ENCODE measurements around the gene SPEM1.
A peak's percentile ranks its signal among the peaks of the same experiment; 100 is the strongest.

The SPEM1 gene

DNA sequence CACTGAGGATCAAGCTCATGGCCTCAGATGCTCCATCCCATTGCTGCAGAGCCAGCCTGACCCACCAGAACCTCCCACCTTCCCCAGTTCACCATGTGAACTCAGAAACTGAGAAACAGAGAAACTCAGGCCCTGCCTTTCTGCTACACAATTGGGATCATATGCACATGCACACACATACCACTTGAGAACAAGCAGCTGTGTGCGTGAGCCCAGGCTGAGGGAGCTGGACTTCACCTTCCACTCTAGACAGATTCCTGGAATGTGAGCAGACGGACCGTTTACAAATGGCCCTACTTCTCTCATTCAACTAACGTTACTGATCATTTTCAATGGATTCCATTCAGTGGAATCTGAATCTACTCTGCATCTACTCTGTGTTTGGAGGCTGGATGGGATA is 3.6 kb downstream of the SPEM1 start:
- no peak for DNase-seq

DNA sequence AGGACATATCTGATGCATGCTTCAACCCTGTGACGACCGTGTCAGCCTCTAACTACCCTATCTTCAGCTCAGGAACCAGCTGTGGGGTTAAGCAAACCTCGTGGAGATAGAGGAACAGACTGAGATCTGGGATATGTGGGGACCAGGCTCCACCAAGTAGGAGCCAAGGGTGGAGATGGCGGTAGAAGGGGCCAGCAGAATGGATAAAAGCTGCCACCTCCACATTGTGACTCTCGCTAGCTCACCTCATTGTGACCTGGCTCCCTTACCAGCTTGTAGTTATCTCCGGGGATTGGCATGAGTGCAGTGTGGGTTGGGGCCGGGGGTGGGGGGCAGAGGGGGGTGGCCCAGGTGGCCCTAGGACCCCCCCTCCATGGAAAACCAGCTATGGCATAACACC is 5.2 kb downstream of the SPEM1 start, which contains the start of gene SPEM2:
SPEM2 (plus strand) TSS at position 301 of the 400 bp plus-strand sequence; CDS start at position 374, 73 bp downstream.
- DNase-seq: no peak

DNA sequence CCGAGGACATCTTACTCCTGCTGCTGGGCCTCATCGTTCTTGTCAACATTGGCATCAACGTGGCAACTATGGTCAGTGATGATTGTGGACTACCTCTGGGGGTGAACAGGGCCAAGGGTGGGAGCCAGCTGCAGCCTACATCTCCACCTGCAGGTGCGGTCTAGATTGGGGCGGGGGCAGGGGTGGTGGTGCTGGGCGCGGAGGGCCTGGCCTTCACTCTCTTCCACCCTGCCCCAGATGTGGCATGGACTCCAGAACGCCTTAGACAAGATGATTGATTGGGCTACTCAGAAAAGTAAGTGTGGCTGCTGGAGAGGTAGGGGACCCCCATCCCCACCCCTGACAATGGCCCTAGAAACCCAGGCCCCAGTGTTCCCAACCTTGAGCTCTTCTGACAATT is 5.6 kb downstream of the SPEM1 start:
- DNase-seq: no peak

DNA sequence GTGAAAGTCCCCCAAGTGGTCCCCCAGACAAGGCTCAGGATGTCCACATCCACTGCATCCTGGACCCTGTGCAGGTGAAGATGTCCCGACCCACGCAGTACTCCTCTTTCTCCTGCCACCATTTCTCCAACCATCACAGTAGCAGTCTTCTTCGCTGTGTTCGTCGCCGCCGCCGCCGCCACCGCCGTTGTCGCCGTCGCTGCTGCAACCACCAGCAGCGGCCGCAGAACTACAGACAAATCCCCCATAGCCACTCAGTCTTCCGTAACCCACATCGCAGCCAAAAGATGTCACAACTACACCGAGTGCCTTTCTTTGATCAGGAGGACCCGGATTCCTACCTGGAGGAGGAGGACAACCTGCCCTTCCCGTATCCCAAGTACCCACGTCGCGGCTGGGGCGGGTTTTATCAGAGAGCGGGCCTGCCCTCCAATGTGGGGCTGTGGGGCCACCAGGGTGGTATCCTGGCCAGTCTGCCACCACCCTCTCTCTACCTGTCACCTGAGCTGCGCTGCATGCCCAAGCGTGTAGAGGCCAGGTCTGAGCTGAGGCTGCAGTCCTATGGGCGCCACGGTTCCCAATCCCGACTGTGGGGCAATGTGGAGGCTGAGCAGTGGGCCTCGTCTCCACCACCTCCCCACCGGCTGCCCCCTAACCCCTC is 6.2 kb downstream of the SPEM1 start:
- no peak for DNase-seq

DNA sequence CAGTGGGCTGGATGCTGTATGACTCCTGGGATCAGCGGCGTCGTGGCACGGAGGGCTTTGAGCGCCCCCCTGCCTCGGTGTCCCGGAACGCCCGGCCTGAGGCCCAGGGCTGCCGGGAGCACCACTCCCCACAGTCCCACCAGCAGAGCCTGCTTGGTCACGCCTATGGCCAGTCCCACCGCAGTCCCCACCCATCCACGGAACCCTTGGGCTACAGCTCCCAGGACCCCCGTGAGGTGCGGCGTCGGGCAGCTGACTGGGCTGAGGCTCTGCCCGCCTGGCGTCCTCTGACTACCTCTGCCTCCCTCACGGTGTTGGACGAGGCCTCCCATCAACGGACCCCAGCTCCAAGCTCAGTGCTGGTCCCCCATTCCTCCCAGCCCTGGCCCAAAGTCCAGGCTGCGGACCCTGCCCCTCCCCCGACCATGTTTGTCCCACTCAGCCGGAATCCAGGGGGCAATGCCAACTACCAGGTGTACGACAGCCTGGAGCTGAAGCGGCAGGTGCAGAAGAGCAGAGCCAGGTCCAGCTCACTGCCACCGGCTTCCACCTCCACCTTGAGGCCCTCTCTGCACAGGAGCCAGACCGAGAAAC is 6.9 kb downstream of the SPEM1 start:
- no peak for DNase-seq

DNA sequence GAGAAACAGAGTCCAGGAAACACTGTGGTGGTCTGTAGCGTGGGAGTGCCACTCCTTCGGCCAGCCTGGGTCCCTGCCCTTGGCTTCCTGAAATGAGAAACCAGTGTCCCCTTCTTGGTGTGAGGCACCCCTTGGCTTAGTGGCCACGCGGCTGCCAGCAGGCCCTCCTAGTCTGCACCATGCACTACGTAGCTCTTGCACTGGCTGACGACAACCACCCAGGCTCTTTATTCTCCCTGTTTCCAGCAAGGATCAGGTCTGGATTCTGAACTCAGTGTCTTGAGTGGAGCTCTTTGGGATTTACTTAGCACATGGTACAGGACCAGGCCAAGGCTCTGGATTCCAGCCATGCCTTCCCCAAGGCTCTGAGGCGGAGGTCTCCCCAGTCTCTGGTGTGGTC is 7.4 kb downstream of the SPEM1 start:
- DNase-seq: no peak

DNA sequence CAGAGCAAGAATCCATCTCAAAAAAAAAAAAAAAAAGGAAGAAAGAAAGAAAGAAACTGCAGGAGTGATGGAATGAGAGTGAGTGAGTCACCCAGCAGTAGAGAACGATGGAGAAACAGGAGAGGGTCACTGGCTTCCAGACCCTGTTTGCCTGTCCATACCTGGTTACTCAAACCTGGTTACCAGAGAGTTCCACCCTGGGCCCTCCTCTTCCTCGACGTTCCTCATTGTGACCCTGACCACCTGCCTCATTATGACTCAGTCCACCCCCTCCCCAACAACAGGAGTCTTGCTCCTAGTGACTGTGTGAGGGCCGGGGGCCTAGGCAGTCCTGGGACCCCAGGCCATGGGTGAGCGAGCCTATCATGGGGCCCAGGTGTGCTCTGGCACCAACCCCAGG is 8.4 kb downstream of the SPEM1 start, which contains the start of gene SPEM3:
SPEM3 (plus strand) TSS at position 301 of the 400 bp plus-strand sequence; CDS start at position 347, 46 bp downstream.
- no peak for DNase-seq

DNA sequence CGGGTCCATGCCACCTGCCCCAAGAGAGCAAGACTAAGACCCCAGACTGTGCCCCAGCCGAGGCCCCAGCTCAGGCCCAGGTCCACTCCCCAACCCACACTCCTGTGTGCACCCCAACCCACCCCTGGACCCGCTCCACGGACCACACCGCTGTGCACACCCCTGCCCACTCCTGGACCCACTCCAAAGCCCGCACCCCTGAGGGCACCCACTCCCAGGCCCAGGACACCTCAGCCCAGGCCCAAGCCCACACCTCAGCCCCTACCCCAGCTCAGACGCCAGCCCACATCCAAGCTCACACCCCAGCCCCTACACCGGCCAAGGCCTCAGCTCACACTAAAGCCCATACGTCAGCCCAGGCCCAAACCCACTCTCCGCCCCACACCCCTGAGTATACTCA is 9.6 kb downstream of the SPEM1 start:
- DNase-seq: no peak

DNA sequence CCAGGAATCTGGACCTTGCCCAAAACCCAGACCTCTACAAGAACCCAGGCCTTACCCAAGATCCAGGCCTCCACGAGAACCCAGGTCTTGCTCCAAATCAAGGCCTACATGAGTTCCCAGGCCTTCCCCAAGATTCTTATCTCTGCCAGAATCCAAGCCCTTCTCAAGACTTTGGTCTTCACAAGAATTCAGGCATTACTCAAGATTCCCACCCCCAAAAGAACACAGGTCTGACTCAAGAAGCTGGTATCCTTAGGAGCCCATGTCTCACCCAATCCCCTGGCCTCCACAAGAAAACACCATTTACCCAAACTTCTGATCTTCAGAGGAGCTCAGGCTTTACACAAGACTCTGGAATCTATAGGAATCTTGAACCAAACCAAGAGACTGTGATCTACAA is 11.1 kb downstream of the SPEM1 start:
- DNase-seq: no peak

DNA sequence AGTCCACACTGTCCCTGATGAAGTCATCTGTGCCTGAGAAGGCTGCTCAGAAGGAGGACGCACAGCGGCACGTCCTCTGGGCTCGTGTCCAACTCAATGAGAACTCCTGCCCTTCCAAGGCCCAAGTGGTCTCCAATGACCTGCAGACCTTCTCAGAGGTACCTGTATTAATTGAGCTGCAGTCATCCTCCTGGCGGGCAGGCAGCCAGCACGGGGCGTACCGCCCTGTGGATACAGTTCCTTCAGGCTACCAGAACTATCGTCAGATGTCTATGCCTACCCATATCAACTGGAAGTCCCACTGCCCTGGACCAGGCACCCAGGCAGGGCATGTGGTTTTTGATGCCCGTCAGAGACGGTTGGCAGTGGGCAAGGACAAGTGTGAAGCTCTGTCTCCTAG is 12.2 kb downstream of the SPEM1 start:
- DNase-seq: no peak

DNA sequence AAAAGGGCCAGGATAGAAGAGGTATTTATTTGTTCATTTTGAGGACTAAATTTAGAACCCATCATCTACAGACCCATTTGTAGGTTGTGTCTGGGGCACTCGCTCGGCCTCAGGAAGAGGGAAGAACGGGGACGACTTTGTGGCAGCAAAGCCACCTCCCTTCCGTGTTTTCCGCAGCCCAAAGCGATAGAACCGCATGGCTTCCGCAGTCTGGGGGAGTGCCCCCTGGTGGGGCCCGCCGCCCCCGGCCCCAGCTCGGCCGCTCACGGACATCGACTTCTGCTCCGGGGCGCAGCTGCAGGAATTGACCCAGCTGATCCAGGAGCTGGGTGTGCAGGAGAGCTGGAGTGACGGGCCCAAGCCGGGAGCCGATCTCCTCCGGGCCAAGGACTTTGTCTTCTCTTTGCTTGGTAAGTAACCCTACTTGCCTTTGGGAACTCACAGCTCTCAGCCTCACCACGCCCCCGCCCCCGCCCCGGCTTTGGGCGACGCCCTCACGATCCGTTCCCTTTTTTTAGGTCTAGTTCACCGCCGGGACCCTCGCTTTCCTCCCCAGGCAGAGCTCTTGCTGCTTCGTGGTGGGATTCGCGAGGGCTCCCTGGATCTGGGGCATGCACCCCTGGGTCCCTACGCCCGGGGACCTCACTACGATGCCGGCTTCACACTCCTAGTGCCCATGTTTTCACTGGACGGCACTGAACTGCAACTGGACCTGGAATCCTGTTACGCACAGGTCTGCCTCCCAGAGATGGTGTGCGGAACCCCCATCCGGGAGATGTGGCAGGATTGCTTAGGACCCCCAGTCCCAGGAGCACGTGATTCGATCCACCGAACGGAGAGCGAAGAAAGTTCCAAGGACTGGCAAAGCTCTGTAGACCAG is 15.8 kb downstream of the SPEM1 start:
- no peak for DNase-seq

DNA sequence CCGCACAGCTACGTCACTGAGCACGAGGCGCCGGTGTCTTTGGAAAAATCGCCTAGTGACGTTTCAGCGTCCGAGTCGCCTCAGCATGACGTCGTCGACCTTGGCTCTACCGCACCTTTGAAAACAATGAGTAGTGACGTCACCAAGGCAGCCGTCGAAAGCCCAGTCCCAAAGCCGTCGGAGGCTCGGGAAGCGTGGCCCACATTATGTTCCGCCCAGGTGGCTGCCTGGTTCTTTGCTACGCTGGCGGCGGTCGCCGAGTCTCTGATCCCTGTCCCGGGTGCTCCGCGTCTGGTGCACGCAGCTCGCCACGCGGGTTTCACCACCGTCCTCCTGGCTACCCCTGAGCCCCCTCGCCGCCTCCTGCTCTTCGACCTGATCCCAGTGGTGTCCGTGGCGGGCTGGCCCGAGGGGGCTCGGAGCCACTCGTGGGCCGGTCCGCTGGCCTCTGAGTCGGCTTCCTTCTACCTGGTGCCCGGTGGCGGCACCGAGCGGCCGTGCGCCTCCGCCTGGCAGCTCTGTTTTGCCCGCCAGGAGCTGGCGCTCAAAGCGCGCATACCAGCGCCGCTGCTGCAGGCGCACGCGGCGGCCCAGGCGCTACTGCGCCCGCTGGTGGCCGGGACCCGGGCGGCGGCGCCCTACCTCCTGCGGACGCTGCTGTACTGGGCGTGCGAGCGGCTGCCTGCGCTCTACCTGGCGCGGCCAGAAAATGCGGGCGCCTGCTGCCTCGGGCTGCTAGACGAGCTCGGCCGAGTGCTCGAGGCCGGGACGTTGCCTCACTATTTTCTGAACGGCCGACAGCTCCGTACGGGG is 16.6 kb downstream of the SPEM1 start:
- DNase-seq: peak; percentile 74

DNA sequence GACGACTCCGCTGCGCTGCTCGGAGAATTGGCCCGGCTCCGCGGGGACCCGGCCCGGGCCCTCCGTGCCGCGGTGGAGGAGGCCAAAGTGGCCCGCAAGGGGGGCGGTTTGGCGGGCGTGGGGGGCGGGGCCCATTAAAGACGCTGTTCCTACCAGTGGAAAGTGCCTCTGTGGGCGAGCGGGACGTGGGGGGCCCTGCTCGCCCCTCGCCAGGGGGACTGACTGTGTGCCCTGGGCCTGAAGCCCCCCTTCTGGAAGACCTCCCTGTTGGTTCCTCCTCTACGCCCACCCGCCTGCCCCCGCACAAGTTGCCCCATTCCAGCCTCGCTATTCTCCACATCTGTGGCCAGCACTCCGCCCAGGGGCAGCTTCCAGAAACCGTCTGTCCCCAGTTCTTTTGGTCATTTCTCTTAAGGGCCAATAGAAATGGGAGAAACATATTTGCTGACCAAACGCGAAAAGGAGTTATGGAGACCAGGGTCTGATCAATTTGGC is 17.3 kb downstream of the SPEM1 start:
- DNase-seq: no peak

DNA sequence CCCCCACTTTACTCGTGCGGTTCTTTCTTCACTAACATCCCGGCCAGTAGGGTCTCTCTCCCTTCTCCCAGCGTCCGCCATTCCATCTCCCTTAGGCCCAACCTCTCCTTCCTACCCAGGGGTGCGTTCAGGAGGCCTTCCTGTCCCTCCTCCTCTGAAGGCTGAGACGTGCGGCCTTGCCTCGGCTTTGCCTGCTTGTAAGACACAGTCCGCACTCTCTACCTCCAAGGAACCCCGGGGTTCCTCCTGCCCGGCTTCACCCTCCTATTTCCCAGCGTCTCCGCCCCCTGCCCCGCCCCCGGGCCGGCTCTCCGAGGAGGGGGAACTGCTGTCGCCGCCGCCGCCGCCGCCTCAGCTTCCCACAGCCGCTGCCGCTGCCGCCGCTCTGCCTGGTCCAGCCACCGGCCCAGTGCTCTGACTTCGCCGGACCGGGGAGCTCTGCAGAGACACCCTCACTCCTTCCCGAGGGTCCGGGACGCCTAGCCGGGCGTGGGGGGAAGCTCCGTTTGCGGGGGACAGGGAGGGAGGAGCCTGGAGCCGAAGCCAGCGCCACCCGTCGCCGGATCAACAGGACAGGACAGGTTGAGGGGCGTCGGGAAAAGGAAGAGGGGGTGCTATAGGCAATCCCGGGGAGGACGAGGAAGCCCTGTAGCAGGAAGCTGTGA is 18.0 kb downstream of the SPEM1 start:
- DNase-seq: no peak

DNA sequence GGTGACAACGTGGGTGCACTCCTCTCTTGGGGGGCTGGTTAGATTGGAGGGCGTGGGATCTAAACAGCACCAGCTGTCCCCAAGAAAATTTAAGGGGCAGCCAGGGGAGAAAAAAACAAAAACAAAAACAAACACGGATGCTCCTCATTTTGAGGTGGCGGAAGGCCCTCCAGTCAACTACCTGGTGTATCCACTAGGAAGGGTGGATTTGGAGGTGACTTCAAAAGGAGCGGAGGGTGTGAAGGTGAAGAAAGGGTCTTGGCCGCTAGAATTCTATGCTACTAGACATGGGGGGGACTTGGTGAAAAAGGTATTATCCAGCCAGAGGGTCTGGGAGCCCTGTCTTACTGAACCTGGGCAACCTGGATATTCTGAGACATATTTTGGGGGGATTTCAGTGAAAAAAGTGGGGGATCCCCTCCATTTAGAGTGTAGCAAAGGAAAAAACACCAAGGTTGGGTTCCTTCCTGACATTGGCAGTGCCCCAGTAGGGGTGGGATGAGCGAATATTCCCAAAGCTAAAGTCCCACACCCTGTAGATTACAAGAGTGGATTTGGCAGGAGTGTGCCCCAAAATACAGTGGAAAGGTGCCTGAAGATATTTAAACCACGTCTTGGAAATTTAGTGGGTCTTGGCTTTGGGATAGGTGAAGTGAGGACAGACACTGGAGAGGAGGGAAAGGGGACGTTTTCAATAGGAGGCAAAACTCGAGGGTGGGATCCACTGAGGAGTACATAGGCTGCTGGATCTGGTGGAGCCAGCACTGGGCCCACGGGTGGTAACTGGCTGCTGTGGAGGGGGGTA is 18.7 kb downstream of the SPEM1 start:
- DNase-seq: no peak

DNA sequence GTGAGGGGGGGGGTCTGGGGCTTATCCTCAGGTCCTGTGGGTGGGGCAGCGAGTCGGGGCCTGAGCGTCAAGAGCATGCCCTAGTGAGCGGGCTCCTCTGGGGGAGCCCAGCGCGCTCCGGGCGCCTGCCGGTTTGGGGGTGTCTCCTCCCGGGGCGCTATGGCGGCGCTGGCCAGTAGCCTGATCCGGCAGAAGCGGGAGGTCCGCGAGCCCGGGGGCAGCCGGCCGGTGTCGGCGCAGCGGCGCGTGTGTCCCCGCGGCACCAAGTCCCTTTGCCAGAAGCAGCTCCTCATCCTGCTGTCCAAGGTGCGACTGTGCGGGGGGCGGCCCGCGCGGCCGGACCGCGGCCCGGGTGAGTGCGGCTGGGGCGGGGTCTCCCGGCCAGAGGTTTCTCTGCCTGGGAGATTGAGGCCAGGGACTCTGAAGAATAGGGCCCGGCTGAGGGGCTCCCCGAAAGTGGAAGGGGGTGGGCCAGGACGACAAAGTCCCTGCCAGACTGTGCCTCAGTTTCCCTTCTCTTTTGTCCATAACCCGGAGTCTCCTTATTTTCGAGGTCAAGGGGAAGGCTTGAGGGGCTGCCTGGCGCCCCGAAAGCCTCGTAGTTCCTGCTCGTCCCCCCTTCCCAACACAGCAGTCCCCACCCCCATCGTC is 19.5 kb downstream of the SPEM1 start, which contains the start of gene FGF11:
FGF11 (plus strand) TSS at position 51 of the 651 bp plus-strand sequence; CDS start at position 160, 109 bp downstream.
- no peak for DNase-seq

DNA sequence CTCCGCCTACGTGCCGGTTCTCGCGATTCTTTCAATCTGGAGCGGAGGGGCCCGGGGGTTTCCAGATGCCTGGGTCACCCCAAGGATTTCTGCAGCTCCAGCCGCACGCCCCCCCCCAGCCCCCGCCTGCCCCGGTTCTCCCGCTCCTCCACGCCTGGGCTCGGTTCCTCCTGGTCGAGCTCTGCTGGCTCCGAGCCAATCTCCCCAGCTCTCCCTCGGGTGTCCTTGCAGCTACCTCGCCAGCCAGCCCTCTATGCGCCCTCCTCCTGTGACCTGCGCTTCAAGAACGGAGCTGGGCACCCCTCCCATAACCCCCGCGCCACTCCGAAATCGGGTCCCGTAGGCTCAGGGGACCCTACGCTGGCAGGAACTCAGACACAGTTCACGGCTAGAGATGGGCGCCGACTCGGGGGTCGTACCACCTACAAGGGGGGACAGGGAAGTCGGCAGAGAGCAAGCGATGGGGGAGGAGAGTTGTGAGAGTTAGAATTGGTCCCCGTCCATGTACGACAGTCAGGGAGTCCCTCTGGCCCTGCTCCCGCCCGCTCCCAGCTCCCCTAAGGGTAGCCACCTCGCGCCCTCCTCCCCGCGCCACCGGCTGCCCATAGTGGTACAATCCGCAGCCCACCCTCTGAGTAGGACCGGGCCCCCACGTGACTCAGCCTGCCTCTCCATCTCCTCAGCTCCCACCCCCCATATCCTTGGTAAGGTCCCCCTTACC is 20.1 kb downstream of the SPEM1 start:
- DNase-seq: no peak

DNA sequence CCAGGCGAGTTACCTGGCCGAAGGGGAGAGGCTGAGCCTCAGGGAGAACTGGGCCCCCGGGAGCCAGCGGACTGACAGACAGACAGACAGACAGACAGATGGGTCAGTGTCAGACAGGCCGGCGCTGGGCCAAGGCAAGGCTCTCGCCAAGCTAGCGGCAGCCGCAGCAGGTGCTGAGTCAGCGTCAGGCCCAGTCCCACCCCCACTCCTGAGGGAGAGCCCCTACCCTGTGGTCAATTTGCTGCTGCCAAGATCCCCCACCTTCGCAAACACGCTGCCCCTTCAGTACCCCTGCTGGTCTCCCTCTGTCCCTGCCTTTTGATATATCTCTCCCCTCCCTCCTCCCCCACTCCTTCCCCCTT is 20.7 kb downstream of the SPEM1 start:
- DNase-seq: no peak

DNA sequence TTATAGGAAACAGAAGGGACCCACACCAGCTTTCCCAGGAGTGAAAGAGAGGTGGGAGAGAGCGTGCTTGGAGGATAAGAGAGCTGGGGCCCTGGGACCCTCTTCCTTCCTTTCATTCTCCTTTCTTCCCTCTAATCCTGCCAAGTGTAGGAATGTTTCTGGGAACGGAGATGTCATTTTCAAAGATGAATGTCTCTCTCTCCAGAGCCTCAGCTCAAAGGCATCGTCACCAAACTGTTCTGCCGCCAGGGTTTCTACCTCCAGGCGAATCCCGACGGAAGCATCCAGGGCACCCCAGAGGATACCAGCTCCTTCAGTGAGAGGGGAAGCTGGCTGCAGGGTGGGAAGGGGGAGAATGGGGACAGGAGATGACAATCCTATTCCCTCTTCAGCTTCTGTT is 21.1 kb downstream of the SPEM1 start:
- DNase-seq: no peak

DNA sequence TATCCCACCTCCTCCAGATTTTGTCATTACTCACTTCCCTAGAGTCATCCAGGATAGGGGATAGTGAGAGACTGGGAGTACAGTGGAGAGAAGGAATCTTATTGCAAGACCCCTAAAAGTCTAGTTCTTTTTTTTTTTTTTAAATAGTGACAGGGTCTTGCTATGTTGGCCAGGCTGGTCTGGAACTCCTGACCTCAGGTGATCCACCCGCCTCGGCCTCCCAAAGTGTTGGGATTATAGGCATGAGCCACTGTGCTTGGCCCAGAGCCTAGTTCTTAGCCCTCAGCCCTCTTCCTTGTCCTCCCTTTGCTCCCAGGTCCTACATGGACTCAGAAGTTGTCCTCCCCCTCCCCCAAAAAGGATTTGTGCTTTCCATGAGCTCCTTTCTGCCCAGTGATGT is 22.0 kb downstream of the SPEM1 start:
- DNase-seq: no peak
